ENCODE data around the gene AGXT.

Gene AGXT

DNA sequence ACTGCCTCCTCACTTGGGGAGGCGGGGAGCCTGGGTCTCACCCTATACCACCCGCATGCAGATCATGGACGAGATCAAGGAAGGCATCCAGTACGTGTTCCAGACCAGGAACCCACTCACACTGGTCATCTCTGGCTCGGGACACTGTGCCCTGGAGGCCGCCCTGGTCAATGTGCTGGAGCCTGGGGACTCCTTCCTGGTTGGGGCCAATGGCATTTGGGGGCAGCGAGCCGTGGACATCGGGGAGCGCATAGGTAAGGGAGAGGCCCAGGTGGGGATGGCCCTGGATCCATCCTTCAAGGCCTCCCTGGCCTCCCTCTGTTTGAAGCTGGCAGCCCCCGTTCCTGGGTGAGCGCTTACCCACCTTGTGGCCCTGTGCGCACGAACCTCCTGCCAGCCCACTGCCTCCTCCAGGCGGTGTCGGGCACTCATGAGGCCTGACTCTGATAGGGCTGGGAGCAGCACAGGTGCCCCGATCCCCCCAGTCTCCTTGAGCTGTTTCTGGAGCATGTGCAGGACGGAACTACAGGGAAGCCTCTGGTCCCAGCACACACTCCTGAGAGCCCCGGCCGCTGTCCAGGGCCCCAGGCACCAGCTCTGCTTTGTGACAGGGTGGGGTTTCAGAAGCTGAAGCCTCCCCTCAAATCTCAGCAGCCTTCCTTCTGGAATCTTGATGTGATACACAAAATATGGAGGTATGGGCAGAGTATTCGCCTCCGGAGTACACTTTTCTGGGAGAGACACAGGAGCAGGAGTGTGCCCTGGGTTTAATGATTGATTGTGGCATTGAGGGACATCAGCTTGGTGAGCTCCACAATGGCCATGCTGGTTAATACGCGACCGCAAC is 708 bp downstream of the AGXT start:
- DNase-seq, result no peak

DNA sequence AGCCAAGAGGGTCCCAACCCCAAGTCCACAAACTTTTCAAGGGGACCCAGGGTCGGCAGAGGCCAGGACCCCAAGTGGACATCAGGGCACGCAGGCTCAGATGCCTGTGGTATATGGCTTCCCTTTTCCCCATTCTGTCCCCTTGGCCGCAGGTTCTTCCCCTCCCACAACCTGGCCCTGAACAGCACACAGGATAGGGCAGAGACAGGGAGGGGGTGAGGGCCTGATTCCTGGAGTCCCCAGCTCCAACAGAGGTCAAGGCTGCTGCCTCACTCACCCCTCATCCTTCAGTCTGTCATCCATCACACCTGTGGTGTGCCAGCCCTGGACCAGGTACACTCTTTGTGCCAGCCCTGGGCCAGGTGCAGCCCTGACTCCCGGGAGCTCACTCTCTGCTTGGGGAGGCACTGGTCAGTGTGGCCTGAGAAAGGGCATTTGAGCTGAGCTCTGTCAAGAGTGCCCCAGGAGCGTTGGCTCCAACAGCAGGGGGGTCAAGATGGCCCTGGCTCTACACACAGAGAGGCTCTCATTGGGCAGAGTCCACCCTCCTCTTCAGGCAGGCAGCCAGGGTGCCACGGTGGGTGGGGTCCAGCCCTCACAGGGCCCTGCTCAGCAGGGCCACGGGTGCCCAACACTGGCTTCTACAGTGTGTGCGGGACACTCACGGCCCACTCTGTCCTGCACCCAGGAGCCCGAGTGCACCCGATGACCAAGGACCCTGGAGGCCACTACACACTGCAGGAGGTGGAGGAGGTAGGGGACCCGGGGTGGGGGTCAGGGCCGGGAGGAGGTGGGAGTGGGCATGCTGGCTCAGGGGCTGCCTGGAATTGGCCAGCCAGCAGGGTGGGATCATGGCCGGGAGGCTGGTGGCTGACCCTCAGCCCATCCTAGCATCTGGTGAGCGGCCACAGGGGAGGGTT is 1.6 kb downstream of the AGXT start:
- no peak for DNase-seq

DNA sequence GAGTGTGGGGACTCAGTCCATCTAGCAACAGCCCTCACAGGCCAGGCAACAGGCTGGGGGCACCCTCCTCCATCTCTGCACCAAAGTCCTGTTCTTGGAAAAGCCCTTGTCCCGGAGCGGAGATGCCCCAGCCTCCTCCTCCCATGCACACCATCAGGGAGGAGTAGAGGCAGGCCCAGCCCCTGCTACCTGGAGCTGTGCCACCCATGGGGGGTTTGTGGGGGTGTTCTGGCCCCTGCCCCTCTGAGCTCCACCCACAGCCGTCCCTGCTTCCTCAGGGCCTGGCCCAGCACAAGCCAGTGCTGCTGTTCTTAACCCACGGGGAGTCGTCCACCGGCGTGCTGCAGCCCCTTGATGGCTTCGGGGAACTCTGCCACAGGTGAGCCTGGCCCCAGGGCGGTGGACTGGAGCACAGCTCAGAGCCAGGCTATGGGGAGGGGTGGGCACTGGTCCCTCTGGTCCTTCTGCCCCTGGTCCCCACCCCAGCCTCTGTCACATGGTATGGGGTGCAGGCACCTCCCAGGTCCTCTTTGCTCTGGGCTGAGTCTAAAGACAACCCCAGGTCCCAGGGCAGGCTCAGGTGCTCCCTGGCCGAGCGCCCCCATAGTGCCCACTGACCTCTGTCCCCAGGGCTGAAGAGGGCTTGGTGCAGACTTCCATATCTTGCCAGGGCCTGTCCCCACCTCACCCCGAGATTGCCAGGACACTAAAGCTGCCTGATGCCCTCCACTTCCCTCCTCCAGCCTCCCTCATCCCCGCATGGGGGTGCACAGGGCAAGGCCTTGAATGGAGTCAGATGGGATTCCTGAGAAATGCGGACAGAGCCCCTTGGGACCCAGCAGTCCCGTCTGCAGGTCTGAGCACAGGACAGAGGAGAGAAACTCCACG is 2.7 kb downstream of the AGXT start:
- DNase-seq, result no peak

DNA sequence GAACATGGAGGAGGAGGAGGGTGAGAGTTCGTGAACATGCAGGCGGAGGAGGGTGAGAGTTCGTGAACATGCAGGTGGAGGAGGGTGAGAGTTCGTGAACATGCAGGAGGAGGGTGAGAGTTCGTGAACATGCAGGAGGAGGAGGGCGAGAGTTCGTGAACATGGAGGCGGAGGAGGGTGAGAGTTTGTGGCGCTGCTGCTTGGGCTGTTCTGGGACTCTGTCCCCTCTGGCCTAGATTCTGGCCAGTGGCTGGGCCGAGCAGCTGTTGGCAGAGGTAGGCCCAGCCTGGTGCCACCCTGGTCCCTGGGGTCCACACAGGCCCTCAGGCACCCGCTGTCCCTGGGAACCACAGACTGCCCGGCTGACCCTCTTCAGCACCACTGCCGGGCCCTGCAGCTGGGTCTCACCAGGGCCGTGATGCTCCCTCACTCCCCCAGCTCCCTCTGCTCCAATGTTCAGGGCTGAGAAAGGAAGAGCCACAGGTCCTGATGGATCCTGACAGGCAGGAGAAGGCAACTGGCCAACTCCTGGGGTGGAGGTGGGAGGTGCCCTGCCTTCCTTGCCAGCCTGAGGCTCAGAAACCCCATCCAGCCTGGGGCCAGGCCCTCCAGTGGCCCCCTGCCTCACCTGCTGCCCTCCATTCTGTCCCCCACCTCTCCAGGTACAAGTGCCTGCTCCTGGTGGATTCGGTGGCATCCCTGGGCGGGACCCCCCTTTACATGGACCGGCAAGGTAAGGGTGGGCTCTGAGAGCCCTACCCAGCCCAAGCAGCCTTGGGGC is 3.9 kb downstream of the AGXT start:
- DNase-seq, result no peak

DNA sequence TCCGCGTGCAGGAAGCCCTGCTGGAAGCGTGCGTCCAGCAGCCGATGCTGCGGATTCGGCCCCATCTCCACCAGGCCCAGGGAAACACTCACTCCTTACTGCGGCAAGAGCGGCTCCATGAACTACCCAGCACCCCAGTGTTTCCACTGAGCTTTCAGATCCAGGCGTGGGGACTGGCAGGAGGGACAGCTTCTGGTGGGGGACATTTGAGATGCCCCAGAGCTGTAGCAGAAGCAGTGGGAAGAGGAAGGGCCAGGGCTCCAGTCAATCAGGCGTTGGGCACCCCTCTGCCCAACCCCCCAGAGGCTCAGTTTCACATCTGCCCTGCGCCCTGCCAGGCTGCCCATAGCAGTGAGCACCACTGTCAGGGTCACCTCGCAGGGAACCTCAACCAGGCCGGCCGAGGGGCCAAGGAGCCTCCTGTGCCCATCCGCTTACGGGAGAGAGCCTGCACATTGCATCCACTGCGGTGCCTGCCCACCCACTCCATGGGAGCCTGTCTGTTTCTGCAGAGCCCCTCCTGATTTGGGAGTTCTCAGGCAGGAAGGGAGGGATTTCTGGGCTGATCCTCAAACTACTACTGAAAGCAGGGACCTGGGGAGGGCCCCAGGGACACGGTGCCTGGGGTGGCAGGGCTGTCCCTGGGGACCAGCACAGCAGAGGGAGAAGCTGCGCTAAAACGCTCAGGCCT is 4.6 kb downstream of the AGXT start:
- DNase-seq, result no peak

DNA sequence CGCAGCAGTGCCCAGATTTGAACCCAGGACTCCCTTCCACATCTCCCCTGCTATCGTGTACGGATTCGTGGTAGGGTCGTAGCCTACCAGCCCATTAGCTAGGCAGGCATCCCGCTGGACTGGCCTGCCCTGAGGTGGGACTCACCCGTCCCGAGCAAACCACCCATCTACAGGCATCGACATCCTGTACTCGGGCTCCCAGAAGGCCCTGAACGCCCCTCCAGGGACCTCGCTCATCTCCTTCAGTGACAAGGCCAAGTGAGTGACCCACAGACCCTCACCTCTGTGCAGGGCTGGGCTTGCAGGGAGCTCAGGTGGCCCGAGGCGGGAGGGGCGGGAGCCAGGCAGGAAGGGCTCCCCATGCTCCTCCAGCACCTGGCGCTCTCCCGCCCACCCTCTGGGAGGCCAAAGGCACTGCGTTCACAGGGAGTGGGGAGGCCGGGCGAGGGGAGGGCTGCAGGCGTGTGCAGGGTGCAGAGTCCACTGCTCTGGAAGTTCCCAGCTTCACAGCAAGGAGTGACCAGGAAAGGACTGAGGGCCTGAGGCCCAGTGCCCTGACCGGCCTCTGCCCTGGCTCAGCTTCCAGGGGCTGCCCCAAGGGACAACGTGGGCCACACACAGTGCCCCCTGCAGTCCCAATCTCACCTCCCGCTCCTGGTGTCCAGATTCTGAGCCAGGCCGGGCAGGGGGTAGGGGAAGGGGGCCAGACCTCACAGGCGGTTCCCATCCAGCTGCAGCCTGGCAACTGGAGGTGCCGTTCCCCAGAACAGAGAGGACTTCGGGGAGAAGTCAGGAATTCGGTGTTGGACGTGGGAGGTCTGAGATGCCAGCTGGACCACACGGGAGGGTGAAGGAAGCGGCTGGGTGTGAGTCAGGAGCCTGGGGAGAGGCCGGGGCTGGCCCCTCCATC is 5.4 kb downstream of the AGXT start:
- no peak for DNase-seq

DNA sequence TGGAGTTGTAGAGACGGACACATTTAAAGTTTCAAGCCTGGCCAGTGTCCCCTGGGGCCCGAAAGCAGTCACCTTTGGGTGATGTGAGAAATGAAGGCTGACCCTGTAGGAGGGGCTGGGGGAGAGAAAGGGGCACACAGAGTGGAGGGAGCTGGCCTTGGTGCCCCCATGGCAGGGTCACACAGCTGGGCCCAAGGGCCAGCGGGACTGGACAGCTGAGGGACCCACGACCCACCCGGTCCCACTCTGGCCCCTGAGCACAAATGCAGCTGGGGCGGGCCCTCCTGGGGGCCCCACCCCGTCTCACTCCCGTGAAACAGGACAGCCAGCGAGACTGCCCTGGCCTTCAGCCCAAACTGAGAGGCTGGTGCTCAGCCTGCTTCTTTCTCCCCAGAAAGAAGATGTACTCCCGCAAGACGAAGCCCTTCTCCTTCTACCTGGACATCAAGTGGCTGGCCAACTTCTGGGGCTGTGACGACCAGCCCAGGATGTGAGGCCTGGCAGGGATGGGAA is 6.1 kb downstream of the AGXT start:
- no peak for DNase-seq

DNA sequence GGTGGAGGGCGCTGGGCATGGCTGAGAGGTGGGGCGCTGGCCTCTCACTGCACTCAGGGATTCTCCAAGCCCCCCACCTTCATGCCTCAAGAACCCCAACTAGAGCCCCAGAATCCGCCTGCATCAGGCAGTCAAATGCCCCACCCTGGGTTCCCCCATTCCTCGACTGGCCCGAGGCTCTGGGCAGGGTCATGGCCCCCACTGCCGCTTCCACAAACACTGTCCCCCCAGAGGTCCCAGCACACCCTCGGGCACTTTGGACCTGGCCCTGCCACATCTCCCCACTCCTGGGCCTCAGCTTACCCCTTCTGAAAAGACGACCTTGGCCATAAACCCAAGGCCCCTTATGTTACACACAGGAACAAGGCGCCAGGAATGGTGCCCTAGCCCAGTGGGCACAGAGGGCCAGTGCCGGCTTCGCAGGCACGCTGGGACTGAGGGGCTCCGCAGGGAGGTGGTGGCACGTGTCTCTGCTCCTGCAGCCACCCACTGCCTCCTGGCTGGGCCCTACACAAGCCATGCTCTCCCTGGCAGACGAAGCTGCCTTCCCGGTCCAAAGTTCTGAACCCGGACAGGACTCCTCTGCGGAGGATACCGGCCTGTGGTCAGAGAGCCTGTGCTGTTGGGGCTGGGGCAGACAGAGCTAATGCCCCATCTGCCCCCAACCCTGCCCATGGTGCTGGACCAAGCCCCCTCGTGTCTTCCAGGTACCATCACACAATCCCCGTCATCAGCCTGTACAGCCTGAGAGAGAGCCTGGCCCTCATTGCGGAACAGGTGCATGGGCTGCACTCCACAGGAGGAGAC is 6.8 kb downstream of the AGXT start:
- DNase-seq, result no peak

DNA sequence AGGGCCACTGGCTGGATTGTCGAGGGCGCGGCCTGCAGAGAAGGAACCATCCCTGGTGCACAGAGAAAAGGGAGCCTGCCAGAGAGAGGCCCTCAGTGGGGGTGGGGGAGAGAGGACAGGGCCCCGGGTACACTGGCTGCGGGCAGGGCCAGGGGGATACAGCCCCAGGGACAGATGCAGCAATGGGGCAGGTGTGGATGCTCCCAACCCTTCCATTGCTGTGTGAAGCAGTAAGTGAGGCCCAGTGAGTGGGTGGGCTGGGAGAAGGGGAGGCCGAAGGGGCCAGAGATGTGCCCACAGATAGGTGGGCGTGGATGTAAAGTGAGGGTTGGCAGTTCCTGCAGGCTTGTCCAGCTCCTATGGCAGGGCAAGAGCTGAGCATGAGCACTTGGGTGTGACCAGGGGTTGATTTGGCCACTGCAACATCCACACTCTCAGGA is 7.4 kb downstream of the AGXT start:
- no peak for DNase-seq

DNA sequence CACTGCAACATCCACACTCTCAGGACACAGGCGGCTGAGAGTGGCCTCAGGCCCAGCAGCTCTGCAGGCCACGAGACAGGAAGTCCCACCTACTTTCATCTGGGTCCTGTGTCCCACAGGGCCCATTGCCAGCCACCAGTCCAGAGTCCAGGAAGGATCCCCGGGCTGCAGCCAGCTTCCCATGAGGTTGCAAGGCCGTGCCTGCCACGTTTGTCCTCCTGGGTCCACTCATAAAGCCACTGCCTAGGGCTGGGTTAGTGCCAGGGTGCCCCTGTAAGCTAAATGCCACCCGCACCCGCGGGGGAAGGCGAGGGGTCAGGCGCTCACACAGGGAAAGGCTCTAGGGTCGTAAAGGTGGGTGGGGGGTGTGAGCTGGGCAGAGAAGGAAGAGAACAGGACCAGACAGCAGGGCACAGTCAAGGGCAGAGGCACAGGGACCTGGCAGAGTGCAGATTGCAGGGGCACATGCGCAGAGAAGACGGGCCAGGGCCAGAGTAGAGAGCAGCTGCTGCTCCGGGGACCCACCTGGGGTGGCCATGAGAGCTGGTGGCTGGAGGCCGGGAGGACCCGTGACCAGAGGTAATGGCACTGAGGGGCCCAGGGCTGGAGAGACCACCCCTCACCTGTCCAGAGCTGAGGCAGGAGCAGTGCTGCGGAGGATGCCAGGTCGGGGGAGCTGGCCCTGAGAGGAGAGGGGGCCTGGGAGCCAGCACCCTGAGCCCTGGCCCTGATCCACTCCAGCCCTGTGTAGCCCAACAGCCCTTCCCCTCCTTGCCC is 8.0 kb downstream of the AGXT start:
- no peak for DNase-seq

DNA sequence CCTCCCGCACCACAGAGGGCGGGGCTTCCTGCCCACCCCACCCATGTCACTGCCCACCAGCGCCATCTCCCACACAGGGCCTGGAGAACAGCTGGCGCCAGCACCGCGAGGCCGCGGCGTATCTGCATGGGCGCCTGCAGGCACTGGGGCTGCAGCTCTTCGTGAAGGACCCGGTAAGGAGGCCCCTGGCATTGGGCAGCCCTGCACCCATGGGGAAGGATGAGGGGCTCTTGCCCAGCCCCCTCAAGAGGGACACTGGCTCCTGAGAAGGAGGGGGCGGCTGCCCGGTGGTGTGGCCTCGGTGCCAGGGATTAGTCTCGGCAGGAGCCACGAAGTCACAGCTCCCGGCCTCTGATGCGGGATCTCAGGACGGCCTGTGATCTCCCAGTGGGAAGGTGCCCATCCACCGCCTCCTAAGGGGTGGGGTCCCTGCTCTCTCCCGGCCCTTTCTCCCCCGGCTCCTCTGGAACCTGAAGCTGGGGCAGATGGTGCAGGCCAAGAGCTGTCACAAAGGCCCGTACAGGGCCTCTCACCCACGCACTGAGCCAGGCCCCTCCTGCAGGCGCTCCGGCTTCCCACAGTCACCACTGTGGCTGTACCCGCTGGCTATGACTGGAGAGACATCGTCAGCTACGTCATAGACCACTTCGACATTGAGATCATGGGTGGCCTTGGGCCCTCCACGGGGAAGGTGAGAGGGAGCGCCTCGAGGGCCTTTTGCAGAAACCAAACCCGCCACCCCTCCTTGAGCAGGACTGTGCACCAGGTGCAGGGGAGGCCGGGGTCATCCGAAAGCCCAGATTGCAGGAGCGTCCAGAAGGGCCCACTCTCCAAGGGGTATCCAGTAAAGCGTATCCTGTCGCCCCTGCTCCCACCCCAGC is 9.1 kb downstream of the AGXT start:
- DNase-seq, result no peak

DNA sequence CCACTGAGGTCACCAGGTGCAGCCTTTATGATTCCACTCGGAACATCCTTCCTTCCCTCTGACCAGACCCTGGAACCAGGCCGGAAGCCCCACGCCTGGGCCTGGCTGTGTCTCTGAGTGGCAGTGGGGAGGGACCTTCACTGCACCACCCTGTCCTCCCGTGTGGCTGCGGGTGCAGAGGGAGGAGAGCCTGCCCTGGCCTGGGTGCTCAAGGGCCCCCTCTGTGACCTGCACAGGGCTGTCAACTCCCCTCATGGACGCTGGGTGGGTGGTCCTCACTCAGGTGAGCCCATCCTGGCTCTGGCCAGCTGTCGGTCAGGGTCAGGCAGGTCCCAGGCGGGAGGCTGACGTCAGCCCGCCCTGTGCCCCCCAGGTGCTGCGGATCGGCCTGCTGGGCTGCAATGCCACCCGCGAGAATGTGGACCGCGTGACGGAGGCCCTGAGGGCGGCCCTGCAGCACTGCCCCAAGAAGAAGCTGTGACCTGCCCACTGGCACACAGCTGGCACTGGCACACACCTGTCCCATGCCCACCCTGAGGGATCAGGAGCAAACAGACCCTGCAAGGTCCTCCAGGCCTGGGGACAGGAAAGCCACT is 9.8 kb downstream of the AGXT start:
- no peak for DNase-seq

DNA sequence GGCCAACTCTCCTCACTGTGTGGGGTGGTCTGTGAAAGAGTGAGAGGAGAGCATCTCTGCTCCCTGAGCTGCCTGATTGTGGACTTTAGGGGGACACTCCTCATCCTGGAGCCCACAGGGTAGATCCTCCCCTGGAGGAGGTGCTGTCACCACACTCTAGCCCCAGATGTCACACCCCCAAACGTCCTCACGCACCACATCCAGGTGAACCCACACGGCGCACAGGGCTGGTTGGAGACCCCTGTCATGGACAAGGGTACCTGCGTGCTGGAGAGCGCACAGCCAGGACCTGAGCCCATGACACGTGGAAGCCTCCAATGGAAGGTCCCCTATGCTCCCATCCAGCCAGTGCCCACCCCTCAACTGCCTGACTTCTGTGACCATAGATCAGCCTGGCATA is 10.5 kb downstream of the AGXT start:
- no peak for DNase-seq

DNA sequence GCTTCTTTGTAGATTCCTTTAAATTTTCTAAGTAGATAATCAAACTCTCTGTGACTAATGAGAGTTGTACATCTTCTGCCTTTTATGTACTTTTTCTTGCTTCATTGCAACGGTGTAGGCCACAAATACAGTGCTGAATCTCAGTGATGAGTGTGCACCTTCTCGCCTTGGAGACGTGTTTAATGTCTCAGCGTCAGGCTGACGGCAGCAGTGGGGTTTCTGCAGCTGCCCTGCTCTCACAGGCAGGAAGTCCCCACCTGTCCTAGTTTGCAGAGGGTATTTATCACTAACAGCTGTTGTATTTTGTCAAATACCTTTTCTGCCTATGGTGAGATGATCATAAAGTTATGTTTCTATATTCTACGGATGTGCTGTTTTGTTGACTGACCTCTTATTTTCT is 13.3 kb downstream of the AGXT start:
- DNase-seq, result no peak

DNA sequence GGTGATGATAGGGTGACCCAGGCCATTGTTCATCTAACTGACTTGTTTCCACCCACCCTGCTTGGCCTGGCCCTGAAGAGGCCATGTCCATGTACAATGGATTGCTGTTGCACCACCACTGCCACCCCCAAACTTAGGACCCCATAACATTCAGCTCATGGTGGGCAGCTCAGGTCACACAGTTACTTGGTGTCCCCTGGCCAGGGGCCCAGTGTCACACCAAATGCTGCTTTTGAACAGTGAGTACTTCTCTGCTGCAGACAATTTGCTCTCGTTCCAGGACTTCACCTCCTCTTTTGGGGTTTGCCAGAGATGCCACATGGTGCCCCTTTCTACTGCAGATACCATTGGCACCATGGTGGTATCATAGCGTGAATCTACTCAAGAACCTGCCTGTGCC is 15.6 kb downstream of the AGXT start:
- DNase-seq, result no peak

DNA sequence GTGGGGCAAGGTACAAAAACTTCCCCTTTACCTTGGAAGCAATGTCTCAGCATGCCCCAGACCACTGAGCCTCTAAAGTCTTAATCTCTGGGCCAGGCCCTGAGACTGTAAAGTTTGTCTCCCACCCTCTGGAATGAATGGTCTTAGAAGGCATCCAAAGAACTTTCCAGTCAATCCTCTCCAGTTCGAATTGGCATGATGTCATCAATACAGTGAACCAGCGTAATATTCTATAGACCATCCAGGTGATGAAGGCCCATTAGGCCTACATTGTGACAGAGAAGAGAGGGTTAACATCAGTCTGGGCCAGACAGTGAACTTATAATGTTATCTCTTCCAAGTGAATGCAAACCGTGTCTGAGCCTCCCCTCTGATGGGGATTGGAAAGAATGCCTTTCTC is 16.1 kb downstream of the AGXT start:
- DNase-seq, result no peak

Measured in hypothalamus (tissue), 51 donors.